ENCODE data around the gene LRRC9. TPM values are rescaled to one million over a fixed set of nuclear protein-coding genes. Genes with fewer than 3 reads are reported as not detected.

LRRC9 gene
- total and polyA plus RNA-seq, 11 donors: 0.01 to 0.66 (median 0.48) TPM; not detected in 7

DNA sequence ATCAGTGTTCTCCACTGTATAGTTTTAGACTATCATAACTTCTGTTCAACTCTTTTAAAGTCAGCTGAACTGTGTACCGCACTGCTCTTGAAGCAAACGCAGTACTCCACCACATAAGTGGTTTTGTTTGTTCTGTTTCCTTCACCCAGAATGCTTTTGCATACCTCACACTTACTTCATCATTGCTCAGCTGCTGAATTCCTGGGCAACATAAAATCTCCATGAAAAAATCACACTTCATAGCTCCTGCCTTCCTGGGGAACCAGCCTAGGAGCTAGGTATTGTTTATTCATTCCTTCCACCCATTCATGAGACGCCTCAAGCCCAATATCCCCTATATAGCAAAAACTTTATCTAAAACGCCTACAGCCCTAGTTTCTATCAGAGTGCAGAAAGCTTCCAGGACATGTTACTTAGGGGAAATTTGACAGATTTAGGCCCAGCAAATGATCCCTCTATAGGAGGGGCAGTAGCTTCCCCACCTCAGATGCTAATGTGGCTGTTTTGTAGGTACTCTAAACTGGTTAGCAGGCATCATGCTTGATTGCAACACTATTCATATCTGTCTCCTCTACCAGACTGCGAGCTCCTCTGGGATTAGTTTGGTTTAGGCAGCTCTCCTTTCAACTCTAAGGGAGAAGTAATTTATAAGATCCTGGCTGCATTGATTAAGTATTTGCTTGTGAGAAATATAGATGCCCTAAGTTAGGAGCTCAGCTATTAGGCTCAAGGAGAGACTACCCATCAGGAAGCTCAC lies 44.5 kb downstream of the LRRC9 start:
- no peak for DNase-seq
- TF ChIP-seq POLR2A (IDR thresholded peaks at IDR 0.05): no peak
- TF ChIP-seq, protein P1, sequence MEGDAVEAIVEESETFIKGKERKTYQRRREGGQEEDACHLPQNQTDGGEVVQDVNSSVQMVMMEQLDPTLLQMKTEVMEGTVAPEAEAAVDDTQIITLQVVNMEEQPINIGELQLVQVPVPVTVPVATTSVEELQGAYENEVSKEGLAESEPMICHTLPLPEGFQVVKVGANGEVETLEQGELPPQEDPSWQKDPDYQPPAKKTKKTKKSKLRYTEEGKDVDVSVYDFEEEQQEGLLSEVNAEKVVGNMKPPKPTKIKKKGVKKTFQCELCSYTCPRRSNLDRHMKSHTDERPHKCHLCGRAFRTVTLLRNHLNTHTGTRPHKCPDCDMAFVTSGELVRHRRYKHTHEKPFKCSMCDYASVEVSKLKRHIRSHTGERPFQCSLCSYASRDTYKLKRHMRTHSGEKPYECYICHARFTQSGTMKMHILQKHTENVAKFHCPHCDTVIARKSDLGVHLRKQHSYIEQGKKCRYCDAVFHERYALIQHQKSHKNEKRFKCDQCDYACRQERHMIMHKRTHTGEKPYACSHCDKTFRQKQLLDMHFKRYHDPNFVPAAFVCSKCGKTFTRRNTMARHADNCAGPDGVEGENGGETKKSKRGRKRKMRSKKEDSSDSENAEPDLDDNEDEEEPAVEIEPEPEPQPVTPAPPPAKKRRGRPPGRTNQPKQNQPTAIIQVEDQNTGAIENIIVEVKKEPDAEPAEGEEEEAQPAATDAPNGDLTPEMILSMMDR (IDR thresholded peaks at IDR 0.05): no peak
- Histone ChIP-seq H3K4me1 (peaks cover 0 to 4% (median 0%) of the 10 kb centered on the region in 12 donors), H3K27ac (no peak overlapping the region), H3K9me3 (no peaks in the 10 kb centered on the region), H3K4me3 (peak overlapping the region in 3 of 12 donors; percentile 19 to 64 (median 45)), H3K36me3 (no peaks in the 10 kb centered on the region), H3K27me3 (no peaks in the 10 kb centered on the region)
- peak in 2 of 4 donors; percentile 14 to 22 for ATAC-seq
- 56 to 62% (median 61%) methylated on average over 5 of the region's 5 CpGs for WGBS, 4 donors
- intact Hi-C loops (cut with DNase I): loop anchor here (1.0 to 10.0 kb wide), 8 partner anchors 90 to 600 kb away; partner anchors contain the start of gene DHRS7 (in 4 of the 10)

DNA sequence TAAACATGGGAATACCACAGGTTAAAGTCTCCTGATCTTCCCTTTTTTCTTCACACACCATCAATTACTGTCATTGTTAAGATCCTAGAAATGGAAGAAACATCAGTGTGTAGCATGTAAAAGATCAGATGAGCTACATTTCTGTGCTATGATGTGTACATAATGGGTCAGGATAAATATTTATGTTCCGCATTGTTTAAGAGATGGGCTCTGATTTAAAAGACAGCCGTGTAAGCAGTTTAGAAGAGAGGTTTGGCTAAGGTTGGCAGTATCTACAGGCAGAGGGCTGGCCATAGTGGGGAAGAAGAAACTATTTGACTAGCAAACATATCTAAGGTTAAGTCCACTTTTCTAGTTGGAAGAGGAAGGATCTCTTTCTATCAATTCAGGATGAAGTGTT lies 49.4 kb downstream of the LRRC9 start:
- no peak for TF ChIP-seq POLR2A (IDR thresholded peaks at IDR 0.05)
- TF ChIP-seq, protein P1 (IDR thresholded peaks at IDR 0.05): no peak
- peaks cover 0 to 4% (median 0%) of the 10 kb centered on the region in 12 donors for H3K4me1 ChIP-seq
- 66 to 89% (median 85%) methylated on average over 2 of the region's 2 CpGs for WGBS, 4 donors
- ATAC-seq: no peak
- no peaks in the 10 kb centered on the region for H3K9me3 ChIP-seq
- no peak overlapping the region for H3K4me3 ChIP-seq
- intact Hi-C loops (cut with DNase I): loop anchor here in 8 of 10 donors (5.0 to 10.0 kb wide), 6 partner anchors 85 to 595 kb away; partner anchors contain the start of gene DHRS7 (in 3 of the 8)
- no peak overlapping the region for H3K27ac ChIP-seq
- DNase-seq: no peak
- no peaks in the 10 kb centered on the region for H3K27me3 ChIP-seq
- no peaks in the 10 kb centered on the region for H3K36me3 ChIP-seq

DNA sequence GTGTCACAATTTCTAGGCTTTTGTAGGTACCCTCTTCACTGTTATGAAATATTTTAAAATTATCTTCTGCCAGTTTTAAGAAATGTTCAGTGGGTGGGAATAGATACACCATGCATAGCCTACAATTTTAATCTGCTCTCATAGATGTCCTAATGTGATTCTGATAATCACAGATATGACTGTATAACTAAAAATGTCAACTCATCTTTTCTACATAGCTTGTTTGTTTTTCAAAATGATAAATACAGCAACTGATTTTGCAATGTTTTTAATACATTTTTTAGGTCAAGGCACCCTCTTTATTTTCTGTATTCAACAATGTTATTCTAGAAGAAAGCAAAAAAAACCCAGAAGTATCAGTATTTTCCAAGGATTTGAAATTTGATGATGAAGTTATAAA lies 61.6 kb downstream of the LRRC9 start:
- no peak for DNase-seq
- H3K9me3 ChIP-seq: no peaks in the 10 kb centered on the region
- no peak overlapping the region for H3K4me3 ChIP-seq
- ATAC-seq: no peak
- no peak for TF ChIP-seq POLR2A (IDR thresholded peaks at IDR 0.05)
- TF ChIP-seq, protein P1 (IDR thresholded peaks at IDR 0.05): no peak
- no peaks in the 10 kb centered on the region for H3K4me1 ChIP-seq
- H3K27ac ChIP-seq: no peak overlapping the region
- H3K27me3 ChIP-seq: no peaks in the 10 kb centered on the region
- intact Hi-C loops (cut with DNase I): no loop called here
- H3K36me3 ChIP-seq: no peaks in the 10 kb centered on the region

DNA sequence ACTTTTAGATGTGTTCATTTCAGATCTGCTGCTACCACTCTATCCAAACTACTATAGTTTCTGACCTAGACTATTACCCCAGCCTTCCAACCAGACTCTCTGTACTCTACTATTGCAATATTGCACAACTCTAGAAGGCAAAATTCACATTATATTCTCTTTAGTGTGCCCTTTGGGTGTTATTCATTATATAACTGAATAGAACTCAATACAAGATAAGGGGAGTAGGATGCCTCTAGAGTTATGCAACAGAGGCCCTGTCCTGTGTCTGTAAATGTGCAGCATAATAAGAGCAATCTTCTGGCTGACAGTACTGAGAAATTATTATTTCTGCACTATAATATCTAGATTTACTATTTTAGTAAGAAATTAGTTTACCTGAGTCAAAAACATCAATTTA lies 63.1 kb downstream of the LRRC9 start:
- H3K4me3 ChIP-seq: no peak overlapping the region
- TF ChIP-seq POLR2A (IDR thresholded peaks at IDR 0.05): no peak
- TF ChIP-seq, protein P1 (IDR thresholded peaks at IDR 0.05): no peak
- H3K4me1 ChIP-seq: no peaks in the 10 kb centered on the region
- ATAC-seq (no peak), DNase-seq (no peak)
- no peaks in the 10 kb centered on the region for H3K27me3 ChIP-seq
- H3K36me3 ChIP-seq: no peaks in the 10 kb centered on the region
- H3K27ac ChIP-seq: no peak overlapping the region
- intact Hi-C loops (cut with DNase I): no loop called here
- no peaks in the 10 kb centered on the region for H3K9me3 ChIP-seq

All from heart left ventricle (tissue), 16 donors.